ENCODE results near the gene CFLAR.

- TF ChIP-seq EZH2 (IDR thresholded peaks at IDR 0.05): no peak
- TF ChIP-seq CTCF (IDR thresholded peaks at IDR 0.05 in 2 of 3, conservative IDR thresholded peaks at IDR 0.05 in 1 of 3; ENCODE audit: borderline replicate concordance in 1 of 3, insufficient read depth in 1 of 3, low read depth in 2 of 3, low read length in 2 of 3): no peak
- TF ChIP-seq REST (IDR thresholded peaks at IDR 0.05; ENCODE audit: low read depth): no peak
- TF ChIP-seq TCF7L2 (IDR thresholded peaks at IDR 0.05; ENCODE audit: borderline replicate concordance, extremely low read depth, insufficient read depth, insufficient read length): no peak
- no peak for TF ChIP-seq SRF (IDR thresholded peaks at IDR 0.05; ENCODE audit: low read depth)
- TF ChIP-seq POLR2A (IDR thresholded peaks at IDR 0.05; ENCODE audit: borderline replicate concordance, extremely low read depth, insufficient read depth, insufficient read length): no peak
- no peak for TF ChIP-seq ELF1 (IDR thresholded peaks at IDR 0.05; ENCODE audit: borderline replicate concordance, low read depth)
- no peak for TF ChIP-seq POLR2AphosphoS5 (IDR thresholded peaks at IDR 0.05; ENCODE audit: low read depth, low read length)
- TF ChIP-seq MAX (IDR thresholded peaks at IDR 0.05): no peak
- TF ChIP-seq CEBPB (IDR thresholded peaks at IDR 0.05; ENCODE audit: low read depth): no peak
These were observed 64.0 kb downstream of the CFLAR start for GRCh38 chr2:201180010-201180409.

Data from HCT116 (cell line).